GM21528 (cell line): ENCODE measurements around the gene ZBTB22.
"Not testable (repeated sequence)": the region's sequence is repeated elsewhere in the genome, so short reads cannot be mapped to it uniquely, and the experiment has no call there.

Source experiments
- ATAC-seq: cut with Tn5 transposase; IDR thresholded peaks from one replicate; pipeline ENCODE4 v1.9.1; 2021; ENCODE audit warnings: mild to moderate bottlenecking, moderate library complexity; ENCODE audit not compliant: unreplicated experiment, low FRiP score

ZBTB22 gene

DNA sequence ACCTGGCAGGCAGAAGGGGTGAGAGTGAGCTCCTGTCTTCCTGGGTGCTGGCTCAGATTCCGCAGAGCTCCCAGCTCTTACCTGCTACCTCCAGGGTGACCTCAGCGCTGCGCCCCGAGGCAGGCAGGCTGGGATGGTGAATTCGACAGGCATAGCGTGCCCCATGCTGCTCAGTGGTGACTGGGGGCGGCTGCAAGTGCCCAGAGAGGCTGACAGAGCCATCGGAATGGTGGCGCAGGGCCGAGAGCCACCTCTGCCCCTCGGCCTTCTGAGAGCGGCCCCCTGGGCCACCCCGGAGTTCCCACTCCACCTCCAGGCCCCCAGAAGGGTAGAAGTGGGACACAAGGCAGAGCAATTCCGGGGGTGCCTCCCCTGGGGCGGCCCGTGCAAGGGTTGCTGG is 13.3 kb downstream of the ZBTB22 start:
- ATAC-seq: no peak

DNA sequence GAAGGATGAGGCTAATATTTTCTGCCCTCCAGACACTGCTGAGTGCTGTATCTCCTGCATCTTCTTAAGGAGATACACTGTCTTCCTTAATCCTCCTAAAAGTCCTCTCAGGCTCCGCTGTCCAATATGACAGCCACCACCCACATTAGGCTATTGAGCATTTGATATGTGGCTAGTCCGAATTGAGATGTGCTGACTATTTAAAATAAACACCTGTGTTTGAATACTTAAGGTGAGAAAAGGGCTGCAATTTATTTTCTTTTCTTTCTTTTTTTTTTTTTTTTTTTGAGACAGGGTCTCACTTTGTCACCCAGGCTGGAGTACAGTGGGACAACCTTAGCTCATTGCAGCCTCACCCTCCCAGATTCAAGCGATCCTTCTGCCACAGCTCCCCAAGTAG is 15.7 kb downstream of the ZBTB22 start:
- ATAC-seq: no peak

DNA sequence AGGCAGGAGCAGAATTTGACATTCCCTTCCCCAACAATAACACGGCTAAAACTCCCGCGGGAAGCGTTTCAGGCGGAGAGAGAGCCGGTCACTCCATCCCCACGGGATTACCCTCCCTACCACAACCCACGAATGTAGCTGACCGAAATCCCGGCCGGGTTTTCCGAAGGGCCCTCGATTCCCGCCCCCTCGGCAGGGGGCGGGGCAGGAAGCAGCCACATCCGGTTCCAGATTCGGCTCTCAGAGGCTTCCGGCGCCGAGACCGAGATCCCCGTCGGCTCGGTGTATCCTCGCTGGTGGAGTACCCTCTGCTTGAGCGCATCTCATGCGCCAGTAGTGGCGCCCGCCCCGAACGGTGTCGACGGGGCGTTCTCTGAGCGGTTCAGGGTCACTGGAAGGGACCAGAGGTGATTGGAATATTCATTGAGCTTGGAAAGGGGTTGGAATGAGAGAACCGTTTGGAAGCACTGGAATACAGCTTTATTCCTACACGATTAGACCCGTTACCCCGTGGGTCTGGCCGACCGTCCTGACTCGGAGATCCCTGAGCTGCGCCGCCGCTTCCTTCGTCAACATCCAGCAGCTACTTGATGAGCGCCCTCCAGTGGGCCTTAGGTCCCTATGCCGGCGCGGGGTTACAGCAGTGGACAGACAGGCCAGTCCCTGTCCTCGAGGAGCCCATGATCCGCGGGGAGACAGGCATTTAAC is 18.2 kb downstream of the ZBTB22 start:
- ATAC-seq: peak; percentile 67

DNA sequence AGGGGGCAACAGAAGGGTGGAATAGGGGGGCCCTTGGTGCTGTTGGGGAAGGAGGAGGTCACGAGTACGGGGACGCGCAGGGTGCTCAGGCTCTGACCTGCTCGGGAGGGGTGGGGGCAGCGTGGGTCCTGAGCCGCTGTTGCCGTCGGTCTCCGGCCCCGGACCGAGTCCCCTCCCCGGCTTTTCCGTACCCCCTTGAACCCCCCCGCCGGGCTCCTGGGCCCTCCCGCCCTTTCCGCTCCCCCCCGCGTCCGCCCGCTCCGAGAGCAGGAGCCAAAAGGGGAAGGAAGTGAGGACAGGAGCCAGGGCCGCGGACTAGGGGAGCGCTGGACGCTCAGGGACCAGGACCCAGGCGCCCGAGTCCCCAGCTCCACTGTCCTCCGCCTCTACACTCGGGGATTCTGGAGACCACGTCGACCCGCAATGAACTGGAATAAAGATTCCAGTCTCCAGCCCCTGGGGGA is 18.7 kb downstream of the ZBTB22 start, which contains the start of gene RGL2:
RGL2 (minus strand) TSS at position 170 of the 464 bp plus-strand sequence. CDS start 332 bp downstream, outside the sequence.
- peak; percentile 21 for ATAC-seq

DNA sequence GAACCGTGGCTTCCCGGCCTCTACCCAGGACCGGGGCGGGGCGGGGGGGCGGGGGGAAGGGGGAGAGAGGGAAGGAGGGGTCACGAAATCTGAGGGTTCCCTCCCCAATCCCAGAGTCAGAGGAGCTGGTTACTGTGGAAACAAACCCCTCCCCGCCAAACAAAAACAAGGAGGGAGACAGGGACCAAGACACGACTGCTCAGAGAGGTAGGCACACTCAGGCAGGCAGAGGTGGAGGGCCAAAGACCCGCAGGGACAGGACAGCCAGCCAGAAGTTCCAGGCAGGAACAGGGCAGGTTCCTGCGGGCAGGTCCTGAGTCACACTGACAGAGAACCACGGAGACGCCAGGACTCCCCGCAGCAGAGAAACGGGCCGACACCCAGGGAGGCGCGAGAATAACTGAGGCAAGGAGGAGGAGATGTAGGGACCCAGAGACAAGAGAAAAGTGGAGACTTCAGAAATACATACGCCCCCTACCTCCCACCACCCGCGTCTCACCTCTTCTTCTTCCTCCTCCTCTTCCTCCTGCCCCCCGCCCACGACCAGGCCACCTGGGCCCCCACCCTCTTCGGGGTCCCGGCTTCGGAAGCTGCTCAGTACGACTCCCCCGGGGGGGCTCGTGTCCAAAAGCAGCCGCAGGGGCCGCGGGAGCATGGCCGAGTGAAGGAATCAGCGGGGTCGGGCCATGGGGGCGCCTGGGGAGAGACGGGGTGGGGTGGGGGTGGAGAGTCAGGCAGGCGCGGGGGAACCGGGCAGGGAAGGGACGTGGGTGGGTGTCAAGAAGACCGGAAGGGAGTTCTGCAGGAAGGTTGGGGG is 19.4 kb downstream of the ZBTB22 start:
- no peak for ATAC-seq

DNA sequence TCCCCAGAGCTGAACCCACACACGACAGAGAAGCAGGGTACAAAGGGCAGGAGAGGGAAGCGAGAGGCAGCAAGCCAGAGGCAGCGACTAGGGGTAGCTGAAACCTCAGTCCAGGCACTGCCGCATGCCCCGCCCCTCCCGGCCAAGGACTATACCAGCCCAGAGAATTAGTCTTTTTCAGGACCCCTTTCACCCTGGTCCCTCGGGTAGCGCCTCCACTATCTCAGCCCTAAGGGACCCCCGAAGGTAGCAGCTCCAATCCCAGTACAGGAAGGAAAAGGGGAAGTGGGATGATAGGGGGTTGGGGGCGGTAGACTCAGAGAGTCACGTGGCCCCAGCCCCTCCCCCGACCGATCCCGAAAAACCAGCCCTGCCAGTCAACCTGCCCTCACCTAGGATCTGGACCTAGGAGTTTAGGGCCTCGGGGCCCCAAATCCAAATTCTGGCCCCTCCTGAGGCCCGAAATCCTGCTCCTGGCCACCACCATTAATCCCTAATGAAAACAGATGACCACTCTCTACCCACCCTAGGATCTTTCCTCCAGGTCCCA is 20.1 kb downstream of the ZBTB22 start:
- ATAC-seq: no peak

DNA sequence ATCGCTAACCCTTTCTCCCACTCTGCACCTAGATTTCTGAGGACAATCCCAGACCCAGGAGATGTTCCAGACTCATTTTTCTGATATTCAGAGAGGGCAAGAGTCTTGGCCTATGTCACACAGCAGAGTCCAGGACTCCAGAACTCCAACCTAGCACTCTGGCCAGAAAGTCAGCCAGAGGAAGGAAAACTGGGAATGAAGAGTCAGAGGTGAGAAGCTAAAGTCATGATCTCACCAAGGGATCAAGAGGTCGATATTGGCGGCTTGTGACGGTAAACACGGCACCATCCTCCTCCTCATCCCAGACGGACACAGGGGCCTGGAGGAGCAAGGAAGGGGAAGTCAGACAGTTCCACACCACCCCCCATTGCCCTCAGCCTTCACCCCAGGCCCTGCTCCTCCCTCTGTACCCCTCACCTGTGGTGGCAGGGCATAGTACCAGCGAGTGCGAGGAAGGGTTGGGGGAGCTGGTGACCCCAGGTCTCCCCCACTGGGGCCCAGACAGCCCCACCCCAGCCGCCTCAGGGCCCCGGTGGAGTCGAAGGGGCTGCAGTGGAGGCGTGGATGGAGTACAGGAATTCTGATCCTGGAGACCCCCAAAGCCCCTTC is 20.6 kb downstream of the ZBTB22 start:
- no peak for ATAC-seq

DNA sequence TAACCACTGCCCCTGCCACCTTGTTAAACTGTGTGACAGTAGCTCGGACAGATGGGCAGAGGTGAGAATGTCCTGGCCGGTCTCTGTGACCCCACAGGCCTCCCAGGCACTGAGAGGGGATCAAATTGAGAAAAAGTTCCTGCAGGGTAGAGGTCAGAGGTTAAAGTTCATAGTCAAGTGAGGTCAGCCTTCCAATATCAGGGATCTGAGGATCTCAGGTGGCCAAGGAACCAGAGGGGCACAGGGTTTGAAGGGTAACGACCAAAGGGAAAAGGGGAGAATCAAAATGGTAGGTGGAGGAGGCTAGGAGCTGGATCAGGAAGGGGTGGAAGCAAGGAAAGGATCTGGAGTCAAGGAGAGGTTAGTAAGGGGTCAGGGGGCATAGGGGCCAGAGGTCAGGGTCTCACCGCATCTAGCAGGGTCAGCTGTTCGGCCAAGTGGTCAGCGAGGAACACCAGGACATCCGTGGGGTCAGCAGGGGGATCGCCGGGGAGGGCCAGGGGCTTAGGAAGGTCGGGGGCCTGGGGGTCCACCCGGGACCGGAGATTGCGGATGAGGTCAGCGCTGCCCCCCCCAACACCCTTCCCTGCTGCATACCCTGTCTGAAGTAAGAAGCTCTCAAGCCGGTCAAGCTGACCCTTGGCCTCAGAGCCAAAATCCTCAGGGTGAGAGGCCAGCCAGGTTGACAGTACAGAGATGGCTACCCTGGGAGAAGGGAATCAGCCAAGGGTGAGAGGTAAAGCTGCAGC is 21.7 kb downstream of the ZBTB22 start:
- ATAC-seq: no peak

DNA sequence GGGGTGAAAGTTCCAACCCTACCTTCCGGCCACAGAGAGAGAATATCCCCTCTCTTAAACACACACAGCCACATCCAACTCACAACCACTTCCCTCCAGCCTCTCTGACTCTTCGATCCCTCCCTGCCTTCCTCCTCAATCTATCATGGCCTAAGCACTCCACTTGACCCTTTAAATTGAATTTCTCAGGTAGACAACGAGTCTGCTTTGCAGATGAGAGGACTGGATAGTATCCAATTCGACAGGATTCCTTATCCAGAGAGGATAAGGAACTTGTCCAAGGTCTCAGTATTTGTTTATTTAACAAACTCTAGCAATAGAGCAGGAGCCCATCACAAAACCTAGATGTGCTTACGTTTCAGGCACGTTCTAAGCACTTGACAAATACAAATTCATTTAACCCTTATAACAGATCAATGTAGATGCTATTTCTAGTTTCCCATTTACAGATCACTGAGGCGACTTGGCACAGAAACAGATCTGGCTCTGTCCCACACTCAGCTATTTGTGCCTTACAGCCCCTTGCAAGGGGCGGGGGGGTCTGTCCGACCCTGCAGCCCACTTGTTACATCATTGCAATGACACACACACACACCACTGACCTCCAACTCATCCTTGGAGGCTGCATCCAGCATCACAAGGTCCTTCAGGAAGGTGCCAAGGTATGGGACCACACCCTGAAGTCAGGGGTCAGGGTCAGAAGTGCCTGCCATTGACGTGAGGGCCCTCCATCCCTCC is 23.3 kb downstream of the ZBTB22 start:
- no peak for ATAC-seq

DNA sequence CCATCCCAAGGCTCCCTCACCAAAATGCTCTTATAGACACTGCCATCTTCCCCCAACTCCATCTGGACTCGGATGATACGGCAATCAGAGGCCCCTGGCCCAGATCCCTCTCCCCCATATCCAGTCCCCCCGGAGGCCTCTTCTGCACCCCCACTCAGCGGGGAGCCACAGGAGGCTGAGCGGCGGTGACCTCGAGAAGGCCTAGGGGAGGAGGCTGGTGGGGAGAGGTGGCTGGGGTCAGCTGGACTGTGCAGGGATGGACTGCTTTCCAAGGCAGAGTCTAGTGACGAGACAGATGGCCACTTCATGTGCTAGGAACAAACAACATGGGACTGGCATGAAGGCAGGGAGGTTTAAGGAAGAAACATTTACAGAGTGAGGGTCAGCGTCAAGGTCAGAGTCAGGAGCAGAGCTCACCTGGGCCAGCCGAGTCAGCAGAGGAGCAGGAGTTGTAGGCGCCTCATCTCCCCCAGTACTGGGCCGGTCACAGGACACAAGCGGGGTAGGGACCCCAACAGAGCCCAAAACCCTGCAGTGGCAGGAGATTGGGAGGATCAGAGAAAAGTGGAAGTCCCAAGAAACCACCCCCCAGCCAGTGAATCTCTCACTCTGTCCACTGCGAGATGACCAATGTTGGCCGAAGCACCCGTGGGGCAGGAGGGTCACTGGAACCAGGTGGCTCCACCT is 24.4 kb downstream of the ZBTB22 start:
- no peak for ATAC-seq

DNA sequence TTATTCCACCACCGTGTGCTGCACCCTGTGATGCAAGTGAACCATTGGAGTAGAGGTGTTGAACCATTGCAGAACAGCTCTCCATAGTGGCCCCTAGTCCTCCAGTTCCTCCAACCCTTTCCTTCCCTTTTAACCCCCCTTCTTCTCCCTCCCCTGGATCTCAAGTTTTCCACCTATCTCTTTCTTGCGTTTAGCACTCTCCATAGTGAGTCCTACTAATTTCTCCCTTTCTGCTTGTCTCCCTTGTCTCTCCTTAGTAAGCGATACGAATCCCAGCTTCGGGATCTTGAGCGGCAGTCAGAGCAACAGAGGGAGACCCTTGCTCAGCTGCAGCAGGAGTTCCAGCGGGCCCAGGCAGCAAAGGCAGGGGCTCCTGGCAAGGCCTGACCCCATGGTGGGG is 27.1 kb downstream of the ZBTB22 start:
- ATAC-seq: no peak

DNA sequence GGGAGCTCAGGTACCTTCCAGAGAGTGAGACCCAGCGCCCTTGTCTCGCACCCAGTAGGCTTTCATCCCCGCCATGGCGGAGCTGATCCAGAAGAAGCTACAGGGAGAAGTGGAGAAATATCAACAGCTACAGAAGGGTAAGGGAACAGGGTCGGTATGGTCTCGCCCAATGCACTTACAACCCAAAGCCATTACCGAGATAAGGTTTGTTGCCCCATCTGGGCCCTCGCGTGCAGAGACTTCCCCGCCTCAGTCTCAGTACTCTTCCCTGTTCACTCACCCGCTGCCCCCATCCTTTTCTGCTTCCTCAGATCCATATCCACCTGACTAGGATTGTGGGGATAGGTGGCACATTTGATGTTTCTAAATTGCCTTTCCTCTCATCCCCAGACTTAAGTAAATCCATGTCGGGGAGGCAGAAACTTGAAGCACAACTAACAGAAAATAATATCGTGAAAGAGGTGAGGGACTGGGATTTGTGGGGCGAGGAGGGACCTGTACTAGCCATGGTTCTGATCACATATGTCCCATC is 27.7 kb downstream of the ZBTB22 start:
- ATAC-seq: peak; percentile 17

DNA sequence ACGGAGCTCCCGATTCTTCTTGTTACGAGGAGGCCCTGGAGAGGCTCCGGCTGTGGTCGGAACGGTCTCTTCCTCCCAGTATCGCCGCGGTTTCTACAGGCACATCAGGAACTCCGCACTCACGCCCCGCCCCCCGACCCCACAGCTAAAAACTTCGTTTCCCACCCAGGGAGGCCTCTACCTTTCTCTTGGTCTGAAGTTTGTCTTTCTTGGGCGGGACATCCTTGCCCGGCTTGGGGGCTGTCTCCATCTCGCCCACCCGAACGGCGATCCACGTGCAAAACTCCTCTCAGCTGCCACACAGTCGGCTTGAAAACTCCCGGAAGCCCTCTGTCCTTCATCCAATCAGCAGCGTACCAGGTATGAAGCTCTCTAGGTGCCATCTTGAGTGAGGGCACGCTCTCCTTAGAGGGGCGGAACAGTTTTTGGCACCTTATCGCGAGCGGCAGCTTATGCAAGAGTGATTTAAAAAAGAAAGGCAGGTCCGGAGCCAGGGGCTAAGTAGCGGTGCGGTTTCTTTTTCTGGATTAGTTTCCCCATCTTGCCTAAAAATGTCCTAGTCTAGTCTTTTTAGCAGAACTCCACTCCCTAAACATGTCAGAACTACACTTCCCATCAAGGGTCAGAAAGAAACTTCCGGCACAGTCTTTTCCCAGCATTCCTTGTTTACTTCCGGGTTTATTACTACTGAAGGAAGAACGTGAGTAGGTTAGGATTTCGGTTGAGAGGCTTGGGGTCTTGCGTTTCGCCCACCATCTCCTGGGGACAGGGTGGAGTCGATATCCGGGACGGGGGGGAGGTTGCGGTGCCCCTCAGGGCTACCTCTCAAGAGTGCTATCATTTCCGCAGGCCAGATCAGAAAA is 28.4 kb downstream of the ZBTB22 start, which contains the start of the genes PFDN6 and WDR46:
PFDN6 (plus strand) TSS at position 681 of the 863 bp plus-strand sequence. CDS start 256 bp downstream, outside the sequence.
WDR46 (minus strand) TSS at position 319 of the 863 bp plus-strand sequence; CDS start at position 250, 69 bp downstream.
- peak; percentile 70 for ATAC-seq

DNA sequence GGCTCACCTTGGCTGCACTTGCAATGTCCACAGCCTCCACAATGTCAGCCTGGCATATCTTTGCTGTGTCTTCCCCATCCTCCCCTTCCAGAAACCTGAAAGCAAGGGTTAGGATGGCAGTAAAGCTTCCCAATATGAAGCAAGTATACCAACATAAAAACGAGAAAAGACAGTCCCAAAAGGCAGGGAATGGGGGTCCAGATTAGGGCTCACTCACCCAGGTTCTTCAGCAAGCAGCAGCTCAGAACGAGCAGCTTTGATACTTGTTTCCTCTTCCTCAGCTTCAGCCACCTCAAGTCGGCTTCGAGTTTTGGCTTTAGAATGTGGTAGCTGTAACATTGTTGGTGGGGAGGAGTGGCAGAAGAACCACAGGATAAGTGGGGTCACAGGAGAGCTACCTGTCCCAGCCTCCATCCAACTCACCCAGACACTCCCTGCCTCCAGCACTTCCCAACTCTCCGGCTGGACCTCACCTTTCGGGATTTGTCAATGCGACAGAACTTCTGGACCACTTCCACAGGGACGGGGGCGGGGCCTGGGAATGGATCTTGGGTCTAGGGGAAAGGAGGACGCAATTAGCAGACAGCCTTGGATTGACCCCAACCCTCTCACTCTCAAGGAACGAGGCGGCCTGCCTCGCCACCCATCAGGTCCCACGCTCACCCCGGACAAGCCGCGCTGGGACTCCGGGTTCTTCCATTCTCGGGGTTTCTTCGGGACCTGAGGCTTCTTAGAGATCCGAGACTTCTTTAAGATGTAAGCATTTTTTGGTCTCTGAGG is 29.2 kb downstream of the ZBTB22 start:
- ATAC-seq: peak; percentile 7

DNA sequence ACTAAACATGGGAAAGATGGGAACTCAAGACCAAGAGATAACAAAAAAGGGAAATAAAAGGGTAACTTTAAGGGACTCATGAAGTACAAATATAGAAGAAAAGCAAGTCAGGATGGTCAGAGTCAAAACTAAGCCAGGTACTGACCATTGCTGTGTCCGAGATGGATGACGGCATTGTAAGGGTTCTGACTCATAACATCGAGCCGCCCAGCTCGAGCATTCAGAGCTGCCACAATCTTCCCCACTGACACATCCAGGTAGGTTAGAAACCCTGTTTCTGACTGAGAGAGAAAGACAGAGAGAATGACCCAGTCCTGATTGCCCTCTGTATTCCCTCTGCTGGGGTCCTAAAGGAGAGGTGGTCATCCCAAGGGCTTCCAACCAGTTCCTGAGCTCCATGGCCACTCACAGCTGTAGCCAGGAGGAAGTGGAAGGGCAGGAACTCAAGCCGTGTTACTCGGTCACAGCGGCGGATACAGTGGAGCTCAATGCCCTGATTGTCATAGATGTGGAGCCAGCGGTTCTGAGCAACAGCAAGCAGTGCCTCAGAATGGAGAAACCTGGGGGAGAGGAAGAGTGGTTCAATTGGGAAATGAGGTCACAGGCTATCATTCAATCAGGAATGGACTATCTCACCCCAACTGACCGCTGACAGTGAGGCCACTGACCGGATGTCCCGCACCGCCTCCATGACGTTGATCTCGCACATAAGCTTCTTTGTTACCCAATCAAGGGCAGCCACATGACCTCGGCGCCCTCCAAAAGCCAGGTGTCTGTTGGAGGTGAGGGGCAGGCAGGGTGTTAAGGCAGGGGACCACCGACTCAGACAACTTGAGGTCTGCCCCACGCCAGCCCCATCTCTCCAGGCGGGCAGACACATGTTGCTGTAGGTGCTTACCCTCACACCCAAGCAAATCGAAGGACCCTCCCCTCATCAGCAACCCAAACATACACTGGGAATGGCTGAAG is 30.3 kb downstream of the ZBTB22 start:
- ATAC-seq: no peak

DNA sequence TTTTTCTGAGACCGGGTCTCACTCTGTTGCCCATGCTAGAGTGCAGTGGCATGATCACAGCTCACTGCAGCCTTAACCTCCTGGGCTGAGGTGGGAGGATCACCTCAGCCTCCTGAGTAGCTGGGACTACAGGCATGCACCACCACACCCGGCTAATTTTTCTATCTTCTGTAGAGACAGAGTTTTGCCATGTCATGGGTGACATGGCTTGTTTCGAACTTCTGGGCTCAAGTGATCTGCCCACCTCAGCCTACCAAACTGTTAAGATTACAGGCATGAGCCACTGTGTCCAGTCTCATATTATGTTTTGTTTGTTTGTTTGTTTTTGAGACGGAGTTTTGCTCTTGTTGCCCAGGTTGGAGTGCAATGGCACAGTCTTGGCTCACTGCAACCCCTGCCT is 32.3 kb downstream of the ZBTB22 start:
- ATAC-seq: not testable (repeated sequence)
